Stimulated activated CD8-positive, alpha-beta memory T cell treated with anti-CD3 and anti-CD28 coated beads, Interleukin-4, amount 100 ng/mL, for 4 hours (primary cell): ENCODE measurements around the gene STX17.
A peak's percentile ranks its signal among the peaks of the same experiment; 100 is the strongest.
"Not testable (repeated sequence)": the region's sequence is repeated elsewhere in the genome, so short reads cannot be mapped to it uniquely, and the experiment has no call there.

Experiments
- DNase-seq, 2 donors: peaks; one replicate each; pipeline ENCODE4 v3.0.0-alpha.2; 2020; ENCODE audit warnings: low read depth in 2 of 2, low spot score in 1 of 2

STX17 gene

DNA sequence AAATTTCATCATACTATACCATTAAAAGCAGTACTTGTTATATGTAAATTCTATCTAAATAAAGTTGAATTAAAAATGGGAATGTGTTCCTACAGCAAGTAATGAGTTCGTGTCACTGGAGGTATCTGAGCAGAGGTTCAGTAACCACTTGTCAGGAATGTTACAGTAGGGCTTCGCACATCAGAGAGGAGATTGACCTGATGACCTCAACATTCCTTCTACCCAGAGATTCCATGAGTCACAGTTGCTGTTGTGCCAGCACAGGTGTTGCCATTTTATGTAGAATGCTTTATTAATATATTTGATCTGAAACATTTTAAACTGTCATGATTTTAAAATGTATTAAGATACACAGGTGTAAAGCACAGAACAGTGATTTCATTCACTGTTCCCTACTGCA, 60.3 kb downstream of the STX17 start:
- no peak for DNase-seq

DNA sequence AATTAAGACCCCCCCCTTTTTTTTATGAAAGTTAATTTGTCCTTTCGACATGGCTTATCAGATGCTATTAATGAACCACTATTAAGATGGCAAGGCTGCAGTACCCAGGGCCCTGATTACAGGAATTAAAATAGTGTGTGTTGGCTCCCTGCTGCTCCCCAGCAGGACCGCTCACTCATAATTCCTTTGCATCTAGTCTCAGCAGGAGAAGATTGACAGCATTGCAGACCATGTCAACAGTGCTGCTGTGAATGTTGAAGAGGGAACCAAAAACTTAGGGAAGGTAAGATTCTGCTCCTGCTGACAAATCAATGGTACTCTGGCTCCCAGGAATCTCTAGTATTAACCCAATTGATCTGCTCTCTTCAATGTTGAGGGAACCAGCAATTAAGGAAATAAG, 61.0 kb downstream of the STX17 start:
- DNase-seq = no peak

DNA sequence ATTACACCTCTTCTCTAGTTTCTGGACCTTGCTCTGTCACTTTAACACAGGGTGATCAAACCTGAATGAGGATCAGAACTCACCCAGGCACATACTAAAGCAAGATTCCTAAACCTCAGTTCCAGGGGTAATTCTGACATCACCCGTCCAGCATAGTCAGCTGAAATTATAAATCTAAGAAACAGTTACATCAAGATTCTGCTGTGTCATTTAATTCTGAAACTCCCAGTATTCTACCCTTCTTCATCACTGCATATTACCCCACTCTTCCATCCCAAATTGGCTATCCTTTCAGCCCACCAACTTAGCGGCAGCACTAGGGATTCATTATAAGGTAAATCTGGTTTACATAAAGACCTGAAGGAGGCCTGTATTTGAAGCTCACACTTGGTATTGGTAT, 64.0 kb downstream of the STX17 start:
- no peak for DNase-seq

DNA sequence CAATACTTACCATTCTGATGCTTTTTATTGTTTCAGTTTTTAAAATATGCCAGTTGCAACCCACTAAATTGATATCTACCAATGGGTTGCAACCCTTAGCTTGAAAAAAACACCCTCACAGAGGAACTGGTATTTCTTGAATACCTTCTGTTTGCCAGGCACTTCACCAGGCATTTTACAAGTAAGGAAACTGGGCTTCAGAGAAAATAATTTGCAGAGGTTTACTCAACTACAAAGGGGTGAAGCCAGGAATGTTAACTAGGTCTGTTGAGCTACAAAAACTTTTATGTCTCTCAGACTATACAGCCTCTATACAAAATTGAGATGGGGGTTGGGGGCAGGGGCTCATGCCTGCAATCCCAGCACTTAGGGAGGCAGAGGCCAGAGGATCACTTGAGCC, 65.0 kb downstream of the STX17 start:
- DNase-seq = no peak

DNA sequence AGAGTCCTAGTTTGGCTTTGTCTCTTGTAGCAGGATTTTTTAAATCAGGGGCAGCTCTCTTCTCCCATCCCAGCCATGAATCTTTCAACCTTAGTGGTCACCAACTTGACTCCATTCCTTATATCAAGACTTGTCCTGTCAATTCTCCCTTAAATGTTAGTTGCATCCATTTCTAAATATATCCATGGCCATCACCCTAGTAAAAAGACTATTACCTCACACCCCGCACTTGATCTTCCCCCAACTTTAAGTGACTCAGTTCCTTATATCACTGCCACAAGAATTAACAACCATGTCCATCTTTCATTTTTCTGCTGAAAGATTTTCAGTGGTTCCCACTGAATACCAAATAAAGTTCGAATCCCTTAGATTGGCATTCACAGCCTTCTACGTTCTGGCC, 67.0 kb downstream of the STX17 start:
- no peak for DNase-seq

DNA sequence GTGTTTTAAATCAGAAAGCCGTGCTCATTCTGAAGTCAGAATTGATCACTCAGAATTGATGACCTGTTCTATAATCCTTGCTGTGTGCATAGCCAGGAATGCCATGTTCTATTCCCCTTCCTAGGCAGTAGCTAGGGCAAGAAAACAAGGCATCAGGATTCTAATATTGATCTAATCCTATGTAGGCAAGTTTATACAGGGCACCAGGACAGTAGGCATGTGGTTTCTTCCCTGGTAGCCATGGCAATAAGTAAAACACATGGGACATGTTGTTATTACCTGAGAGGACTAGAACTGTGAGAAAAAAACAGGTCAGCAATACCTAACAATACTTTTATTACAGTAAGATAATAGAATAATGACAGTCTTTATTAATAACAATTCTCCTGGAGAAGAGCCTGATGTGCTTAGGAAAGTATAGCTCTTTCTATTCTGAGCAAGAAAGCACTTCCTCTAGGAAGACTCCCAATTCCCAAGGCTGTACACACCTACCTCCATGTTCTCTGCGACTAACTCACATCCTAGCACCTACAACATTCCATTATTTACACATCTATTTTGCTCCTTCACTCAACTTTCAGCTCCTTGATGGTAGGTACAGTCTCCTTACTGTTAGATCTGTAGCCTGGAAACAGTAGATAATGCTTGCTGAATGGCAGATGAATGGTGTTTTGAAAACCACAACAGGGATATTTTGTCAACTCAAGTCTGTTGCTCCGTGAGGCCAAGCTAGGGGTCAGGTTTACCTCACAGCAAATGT, 70.8 kb downstream of the STX17 start:
- no peak for DNase-seq

DNA sequence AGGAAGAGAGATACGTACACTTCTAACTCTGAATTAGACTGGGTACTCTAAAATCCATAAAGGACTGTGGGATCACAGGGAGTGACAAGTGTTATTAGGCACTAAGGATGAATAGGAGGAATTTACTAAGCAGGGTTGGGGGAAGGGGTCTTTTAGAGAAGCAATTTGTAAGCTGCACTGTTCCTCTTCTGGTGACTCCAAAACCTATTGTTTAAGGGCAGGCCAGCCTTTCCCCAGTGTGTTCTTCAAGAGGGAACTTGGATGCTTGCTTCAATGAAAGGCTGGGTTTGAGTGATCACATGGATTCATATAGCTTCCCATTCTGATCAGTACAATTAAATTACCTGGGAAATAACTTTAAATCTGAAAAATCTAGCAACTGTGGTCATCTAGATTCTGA, 71.8 kb downstream of the STX17 start:
- DNase-seq = no peak

DNA sequence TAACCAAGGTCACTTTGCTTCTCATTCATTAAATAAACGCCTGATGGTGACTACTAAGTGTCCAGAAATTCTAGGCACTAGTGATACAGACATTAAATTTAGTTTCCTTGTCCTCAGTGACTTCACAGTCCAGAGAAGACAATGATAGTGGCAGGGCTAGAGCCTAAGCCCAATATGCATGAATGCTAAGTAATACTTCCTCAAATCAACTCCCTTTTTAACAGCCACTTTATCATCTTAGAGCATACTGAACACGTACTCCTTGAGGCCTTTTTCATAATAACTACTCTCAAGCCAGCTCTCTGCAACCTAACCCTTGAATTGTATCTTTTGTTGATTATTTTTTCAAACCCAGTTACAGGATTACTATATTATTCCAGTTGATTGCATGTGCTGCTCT, 74.1 kb downstream of the STX17 start:
- DNase-seq = no peak

DNA sequence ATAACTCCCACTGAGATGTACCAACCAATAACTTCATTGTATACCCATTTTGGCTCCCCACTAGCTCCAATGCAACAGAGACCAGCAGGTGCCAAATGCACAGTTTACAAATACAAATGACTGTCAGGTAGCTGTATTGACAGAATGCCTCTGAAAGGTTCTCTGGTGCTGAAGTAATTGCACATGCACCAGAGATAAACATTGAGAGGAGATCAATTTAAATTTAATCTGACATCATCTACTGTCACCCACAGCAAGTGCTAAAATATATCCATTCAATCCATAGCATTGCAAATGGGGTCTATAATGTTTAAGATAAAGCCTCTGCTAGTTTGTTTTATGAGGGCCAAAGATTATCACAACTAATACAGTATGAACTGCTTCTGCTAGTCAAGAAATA, 80.2 kb downstream of the STX17 start:
- DNase-seq = no peak

DNA sequence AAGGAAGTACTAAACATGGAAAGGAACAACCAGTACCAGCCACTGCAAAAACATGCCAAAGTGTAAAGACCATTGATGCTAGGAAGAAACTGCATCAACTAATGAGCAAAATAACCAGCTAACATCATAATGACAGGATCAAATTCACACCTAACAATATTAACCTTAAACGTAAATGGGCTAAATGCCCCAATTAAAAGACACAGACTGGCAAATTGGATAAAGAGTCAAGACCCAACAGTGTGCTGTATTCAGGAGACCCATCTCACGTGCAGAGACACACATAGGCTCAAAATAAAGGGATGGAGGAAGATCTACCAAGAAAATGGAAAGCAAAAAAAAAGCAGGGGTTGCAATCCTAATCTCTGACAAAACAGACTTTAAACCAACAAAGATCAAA, 84.1 kb downstream of the STX17 start:
- DNase-seq = not testable (repeated sequence)

DNA sequence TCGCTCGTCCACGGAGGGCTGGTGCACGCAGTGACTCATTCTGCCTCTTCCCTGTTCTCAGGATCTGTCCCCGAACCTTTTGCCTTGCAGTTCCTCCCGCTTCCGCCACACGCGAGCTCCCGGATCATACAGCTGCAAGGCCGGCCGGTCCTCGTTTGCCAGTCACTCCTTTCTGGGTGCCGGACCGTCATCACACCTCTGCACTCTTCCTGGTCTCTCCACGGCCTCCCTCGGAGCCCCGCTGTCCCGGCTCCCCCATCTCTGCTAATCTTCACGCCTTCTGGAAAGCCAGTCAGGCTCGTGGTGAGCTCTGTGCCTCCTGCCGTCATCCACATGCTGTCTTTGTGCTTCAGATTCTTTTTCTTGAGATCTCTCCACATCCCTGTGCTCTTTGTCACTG, 91.8 kb downstream of the STX17 start:
- no peak for DNase-seq

DNA sequence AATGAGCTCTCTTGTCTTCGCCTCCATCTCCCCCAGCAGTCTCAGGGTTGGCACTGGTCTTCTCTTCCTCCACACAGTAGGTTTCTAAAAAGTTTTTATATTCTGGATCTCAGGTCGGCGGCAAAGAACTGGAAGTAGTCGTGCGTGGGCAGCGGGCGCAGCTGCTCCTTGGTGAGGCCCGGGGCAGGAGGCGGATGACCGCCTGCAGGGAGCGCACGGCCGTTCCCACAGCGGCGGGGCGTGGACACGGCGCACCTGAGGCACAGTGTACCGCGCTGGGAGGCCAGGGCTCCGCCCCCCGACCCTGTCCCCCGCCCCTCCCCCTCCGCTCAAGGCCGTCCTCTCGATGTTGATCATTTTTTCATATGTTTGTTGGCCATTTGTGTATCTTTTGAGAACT, 92.4 kb downstream of the STX17 start:
- no peak for DNase-seq

DNA sequence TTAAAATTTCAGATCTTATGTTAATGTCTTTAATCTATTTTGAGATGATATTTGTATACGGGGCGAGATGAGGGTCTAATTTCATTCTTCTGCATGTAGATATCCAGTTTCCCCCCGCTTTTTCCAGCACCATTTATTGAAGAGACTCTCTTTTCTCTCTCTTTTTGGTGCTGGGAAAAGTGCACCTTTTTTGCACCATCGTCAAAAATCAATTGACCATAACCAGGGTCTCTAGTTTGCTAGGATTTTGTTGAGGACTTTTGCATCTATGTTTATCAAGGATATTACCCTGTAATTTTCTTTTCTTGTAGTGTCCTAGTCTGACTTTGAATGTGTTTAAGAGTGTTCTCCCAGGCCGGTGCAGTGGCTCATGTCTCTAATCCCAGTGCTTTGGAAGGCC, 93.3 kb downstream of the STX17 start:
- DNase-seq = no peak

DNA sequence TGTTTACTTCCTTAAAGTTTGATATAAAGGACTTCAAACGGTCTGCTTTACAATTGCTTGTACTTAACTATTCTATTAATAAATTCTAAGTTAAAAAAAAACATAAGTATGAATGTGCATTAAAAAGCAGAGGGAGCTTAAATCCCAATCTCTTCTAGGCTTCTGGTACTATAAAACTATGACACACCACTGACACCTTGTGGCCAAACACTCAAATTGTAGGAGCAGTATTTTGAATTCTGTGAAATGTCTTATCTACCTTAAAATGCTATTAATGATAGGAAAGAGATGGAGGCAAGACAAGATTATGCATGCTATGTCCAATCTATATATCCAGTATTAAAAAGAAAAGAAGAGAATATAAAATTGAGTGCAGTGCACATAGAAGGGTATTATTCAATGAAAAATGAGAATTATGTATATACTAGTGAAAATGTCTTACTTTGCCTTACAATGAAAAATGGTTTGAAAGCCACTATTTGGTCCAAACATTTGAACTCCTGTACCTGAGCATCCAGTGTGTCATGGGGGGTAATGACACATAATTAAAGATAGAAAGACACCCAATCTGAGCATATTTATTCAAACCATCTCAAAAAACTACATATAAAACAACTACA, 104.7 kb downstream of the STX17 start:
- peak; percentile 6 to 7 for DNase-seq

DNA sequence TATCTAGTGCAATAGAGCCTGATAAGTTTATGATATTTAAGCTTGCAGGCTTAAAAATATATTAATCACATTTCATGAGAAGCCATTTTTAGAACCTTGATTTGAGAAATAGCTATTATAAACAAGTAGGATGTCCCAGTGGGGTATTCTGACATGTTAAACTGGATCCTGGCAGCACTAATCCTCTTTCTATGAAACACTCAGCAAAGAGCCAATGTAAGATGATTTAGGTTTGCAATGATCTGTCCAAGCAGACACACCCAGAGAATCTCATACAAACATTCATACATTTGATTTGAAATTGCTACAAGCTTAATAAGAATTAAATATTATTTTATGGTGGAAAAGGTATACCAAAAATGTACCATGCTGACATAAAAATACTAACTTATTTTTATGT, 105.8 kb downstream of the STX17 start:
- DNase-seq = no peak

DNA sequence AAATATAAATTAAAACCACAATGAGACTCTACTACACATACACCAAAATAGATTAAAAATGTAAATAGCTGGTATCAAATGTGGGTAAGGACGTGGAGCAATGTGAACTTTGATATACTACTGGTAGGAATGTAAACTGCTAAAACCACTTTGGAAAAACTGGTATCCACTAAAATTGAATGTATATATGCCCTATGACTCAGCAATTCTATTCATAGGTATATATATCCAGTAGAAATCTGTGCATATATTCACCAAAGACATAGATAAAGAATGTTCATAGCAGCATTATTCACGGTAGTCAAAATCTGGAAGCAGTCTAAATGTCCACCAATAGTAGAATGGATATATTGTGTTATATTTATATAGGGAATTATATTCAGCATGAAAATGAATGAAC, 107.1 kb downstream of the STX17 start:
- DNase-seq = no peak

DNA sequence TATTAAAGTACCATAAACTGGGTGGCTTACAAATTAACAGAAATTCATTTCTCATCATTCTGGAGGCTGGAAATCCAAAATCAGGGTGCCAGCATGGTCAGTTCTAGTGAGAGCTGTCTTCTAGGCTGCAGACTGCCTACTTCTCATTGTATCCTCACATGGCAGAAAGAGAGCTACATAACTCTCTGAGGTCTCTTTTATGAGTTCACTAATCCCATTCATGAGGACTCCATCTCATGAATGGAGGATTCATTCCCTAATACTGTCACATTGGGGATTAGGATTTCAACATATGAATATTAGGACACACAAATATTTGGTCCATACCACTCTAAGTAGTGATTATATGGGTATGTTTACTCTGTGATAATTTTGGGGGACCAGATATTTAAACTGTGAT, 108.4 kb downstream of the STX17 start:
- DNase-seq = no peak

DNA sequence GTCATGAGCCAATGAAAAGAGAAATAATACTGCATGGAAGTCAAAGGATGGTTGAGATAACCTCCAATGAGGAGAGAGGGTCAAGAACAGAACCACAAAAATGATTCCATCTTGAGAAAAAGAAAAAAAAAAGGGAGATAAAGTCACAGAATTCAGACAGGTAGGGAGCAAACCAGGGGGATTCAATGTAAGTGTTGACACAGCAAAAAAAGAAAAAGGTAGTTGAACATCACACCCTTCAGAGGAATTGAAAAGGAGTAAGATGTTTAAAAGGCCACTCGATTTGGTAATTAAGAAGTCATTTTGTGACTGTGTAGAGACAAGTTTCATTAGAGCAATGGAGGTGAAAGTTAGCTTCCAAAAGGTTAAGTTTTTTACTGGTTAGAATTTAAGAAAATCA, 113.1 kb downstream of the STX17 start:
- no peak for DNase-seq
